Cardiac fibroblast (primary cell): ENCODE results near the gene ZSCAN2.
A peak's percentile ranks its signal among the peaks of the same experiment; 100 is the strongest.
"Not testable (repeated sequence)": the region's sequence is repeated elsewhere in the genome, so short reads cannot be mapped to it uniquely, and the experiment has no call there.

ENCODE experiments used
- DNase-seq, 2 donors: peaks; one replicate each; pipeline versions ENCODE4 v3.0.0 to v3.0.0-alpha.2; 2010; ENCODE audit warnings: low read depth in 2 of 2
- H3K4me3 ChIP-seq, 2 donors: replicated peaks in 1 of 2; 1 replicate in 1 of 2; 2 replicates in 1 of 2; pipeline ENCODE4 v1.5.1; 2011; ENCODE audit warnings: low read depth in 2 of 2, low read length in 2 of 2, mild to moderate bottlenecking in 2 of 2, moderate library complexity in 1 of 2
- TF ChIP-seq, protein P1 (sequence below): IDR thresholded peaks from one replicate; pipeline ENCODE4 v1.5.1; 2011; ENCODE audit warnings: low read depth, mild to moderate bottlenecking, low read length, inconsistent platforms

The ZSCAN2 gene

DNA sequence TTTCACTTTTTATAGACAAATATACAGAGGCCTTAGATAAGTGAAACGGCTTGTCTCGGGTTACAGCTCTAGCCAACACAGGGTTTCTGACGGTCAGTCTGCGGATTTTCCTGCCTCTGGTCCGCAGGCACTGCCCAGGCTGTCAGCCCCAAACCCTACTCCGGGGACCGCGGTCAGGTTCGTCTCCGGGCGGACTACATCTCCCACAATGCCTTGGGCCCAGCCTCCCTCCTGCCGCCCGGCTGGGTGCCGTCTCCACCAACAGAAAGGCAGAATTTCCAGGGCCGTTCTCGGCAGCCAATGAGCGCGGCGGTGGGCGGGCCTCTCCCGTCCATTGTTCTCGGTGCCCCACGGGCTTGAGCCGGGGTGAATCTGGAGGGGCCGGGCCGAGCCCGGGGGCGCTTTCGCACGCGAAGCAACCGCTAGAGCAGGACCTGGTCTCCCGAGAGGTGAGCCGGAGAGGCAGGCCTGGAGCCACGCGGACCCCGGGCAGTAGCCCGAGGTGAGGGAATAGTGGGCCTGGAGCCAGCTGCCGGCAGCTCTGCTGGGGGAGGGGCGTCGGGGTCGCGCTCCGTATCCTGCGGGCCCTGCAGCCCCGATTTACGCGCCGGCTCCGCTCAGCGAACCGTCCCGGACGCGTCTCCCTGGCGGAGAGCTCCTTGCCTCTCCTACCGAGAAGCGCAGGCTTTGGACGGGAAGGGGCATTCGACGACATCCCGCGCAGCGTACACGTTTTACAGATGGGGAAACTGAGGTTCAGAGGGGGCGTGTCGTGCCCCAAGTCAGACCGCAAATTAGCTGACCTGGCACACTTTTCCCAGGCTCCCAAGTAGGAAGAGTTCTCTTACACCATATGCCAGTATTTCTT is at the start of gene ZSCAN2:
Gene ZSCAN2 (plus strand): TSS at position 323 of the 868 bp plus-strand sequence. CDS start 2,919 bp downstream, outside the sequence.
- TF ChIP-seq, protein P1, sequence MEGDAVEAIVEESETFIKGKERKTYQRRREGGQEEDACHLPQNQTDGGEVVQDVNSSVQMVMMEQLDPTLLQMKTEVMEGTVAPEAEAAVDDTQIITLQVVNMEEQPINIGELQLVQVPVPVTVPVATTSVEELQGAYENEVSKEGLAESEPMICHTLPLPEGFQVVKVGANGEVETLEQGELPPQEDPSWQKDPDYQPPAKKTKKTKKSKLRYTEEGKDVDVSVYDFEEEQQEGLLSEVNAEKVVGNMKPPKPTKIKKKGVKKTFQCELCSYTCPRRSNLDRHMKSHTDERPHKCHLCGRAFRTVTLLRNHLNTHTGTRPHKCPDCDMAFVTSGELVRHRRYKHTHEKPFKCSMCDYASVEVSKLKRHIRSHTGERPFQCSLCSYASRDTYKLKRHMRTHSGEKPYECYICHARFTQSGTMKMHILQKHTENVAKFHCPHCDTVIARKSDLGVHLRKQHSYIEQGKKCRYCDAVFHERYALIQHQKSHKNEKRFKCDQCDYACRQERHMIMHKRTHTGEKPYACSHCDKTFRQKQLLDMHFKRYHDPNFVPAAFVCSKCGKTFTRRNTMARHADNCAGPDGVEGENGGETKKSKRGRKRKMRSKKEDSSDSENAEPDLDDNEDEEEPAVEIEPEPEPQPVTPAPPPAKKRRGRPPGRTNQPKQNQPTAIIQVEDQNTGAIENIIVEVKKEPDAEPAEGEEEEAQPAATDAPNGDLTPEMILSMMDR, result no peak
- DNase-seq, result peak; percentile 93
- H3K4me3 ChIP-seq, result peak within 1 kb of the TSS; percentile 91 to 97

DNA sequence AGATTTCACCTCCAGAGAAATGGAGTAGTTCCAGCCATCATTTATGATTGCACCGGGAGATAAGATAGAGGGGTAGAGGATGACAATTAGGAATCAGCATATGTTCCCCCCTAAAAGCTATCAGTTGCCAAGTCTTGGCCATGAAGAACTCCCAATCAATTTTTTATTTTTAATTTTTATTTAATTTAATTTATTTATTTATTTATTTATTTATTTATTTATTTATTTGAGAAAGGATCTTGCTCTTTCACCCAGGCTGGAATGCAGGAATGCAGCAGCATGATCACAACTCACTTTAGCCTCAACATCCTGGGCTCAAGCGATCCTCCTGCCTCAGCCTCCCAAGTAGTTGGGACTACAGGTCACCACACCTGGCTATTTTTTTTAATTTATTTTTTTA is 49.2 kb upstream of the ZSCAN2 start:
- DNase-seq, H3K4me3 ChIP-seq: not testable (repeated sequence)

GRCh38 chr15:84552896-84553295 is 47.9 kb upstream of the ZSCAN2 start:
- H3K4me3 ChIP-seq, result no peak overlapping the region
- peak in 1 of 2 donors; percentile 50 for DNase-seq
- TF ChIP-seq, protein P1, result no peak

DNA sequence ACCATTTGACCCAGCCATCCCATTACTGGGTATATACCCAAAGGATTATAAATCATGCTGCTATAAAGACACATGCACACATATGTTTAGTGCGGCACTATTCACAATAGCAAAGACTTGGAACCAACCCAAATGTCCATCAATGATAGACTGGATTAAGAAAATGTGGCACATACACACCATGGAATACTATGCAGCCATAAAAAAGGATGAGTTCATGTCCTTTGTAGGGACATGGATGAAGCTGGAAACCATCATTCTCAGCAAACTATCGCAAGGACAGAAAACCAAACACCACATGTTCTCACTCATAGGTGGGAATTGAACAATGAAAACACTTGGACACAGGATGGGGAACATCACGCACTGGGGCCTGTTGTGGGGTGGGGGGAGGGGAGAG is 44.1 kb upstream of the ZSCAN2 start:
- not testable (repeated sequence) for DNase-seq, H3K4me3 ChIP-seq

DNA sequence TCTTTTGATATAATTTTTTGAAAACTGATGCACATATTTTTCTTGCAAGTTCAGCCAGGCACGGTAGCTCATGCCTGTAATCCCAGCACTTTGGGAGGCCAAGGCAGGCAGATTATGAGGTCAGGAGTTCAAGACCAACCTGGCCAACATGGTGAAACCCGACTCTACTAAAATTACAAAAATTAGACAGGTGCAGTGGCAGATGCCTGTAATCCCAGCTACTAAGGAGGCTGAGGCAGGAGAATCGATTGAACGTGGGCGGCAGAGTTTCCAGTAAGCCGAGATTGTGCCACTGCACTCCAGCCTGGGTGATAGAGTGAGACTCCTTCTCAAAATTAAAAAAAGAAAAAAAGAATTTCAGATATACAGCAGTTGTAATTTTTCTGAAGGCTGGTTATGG is 32.8 kb upstream of the ZSCAN2 start:
- not testable (repeated sequence) for H3K4me3 ChIP-seq, DNase-seq

GRCh38 chr15:84570164-84570735 is 30.6 kb upstream of the ZSCAN2 start:
- H3K4me3 ChIP-seq, result peak overlapping the region; percentile 71 to 76
- TF ChIP-seq, protein P1, result no peak
- peak; percentile 45 to 54 for DNase-seq

GRCh38 chr15:84572231-84572630 is 28.6 kb upstream of the ZSCAN2 start:
- no peak for DNase-seq
- TF ChIP-seq, protein P1, result no peak
- H3K4me3 ChIP-seq, result no peak overlapping the region

DNA sequence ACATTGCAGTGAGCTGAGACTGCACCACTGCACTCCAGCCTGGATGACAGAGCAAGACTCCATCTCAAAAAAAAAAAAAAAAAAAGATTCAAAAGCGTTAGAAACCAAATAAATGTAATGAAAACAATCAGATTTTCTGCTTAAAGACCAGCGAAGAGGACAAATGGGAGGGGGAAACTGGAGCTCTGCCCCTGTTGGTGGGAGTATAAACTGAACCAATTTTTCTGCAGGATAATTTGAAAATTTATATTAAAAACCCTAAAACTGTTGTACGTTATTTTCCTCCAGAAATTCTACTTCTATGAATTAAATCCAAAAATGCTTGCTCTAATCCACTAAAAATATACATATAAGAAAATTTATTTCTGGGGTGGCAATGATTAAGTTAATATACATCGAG is 25.3 kb upstream of the ZSCAN2 start:
- no peak for DNase-seq
- H3K4me3 ChIP-seq, result no peak overlapping the region
- TF ChIP-seq, protein P1, result no peak

GRCh38 chr15:84577891-84578290 is 22.9 kb upstream of the ZSCAN2 start:
- H3K4me3 ChIP-seq, DNase-seq: not testable (repeated sequence)

DNA sequence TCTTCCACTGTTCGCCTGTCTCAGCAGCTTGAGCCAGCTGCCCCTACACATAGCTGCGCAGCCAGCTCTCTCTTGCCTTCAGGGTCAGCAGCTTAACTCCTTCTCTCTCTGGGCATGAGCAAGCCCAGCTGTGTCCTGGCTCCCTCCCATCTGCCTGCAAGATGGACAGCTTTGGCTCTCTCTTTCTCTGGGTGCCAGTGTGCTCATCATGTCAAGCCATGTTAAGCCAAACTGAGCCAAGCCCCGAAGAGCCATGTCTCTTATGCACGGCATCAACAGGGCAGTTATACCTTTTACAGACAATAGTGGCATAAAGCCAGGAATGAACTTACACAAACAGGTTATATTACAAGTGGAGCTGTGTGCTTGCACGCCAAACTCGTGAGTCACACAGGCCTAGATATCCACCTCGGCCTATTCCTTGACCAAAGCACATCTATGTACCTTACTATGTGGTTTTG is 21.5 kb upstream of the ZSCAN2 start:
- not testable (repeated sequence) for H3K4me3 ChIP-seq
- DNase-seq, result peak; percentile 68 to 71

DNA sequence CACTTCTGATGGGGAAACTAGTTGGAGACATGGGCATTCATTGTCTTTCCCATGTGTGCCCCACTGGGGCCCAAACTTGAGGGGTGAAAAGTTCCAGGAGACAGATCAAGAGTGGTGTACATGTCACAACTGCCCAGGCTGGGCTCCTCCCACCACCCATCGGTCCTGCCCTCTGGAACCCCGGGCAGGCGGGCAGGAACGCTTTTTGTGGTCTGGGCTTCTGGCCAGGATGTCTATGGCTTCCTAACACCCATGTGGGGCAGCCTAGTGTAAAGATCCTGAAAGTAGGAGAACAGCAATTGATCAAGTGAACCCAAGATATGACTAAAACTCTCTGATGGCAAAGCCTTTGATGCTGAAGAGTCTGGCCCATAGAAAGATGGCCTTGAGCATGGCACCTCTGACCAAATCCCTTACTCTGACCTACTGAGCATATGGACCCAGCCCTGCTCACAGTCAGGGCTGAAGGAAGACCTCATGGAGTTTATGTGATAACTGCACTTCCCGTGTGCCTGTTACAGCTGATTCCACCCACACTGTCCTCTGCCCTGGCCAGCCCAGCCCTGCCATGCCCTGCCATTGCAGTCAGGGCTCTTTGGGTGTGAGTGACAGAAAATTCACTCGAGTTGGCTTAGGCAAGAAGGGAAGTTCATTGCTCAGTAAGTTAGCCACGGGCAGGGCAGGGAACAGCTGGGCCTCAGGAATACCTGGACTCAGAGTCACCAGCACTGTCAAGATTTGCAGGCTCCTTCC is 19.0 kb upstream of the ZSCAN2 start:
- DNase-seq, H3K4me3 ChIP-seq: not testable (repeated sequence)
